CD4-positive, alpha-beta T cell treated with Interferon alpha-2 for 1 hour (primary cell): ENCODE data around the gene RPL36.
A peak's percentile ranks its signal among the peaks of the same experiment; 100 is the strongest.
"Not testable (repeated sequence)": the region's sequence is repeated elsewhere in the genome, so short reads cannot be mapped to it uniquely, and the experiment has no call there.

Experiments
- DNase-seq, 2 donors: peaks; one replicate each; pipeline ENCODE4 v3.0.0-alpha.2; 2020 to 2022

RPL36 gene

DNA sequence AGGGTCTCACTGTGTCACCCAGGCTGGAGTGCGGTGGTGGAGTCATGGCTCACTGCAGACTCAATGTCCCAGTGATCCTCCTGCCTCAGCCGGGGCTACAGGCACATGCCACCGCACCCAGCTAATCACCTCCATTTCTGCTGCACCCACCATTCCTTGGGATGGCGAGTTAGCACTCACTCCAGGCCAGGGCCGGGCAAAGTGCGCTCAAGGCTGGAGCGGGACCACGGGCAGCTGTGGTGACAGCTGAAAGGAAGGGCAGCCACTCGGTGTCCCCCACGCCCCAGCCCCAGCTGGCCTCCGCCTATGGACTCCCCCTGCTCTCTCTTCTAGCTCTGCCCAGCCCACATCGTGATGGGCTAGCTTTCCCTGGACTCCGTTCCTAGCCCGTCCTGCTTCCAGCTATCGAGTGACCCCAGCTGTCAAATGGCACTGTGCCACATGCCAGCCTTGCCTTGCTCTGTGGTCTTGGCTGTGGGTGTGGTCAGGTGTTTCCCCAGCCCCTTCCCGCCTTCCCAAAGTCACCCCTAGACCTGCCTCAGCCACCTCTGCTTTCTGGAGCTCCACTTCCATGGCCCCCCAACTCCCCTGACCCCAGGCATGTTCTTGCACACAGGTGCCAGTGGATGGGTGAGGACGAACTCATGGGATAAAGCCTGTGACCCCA lies 13.9 kb upstream of the RPL36 start:
- no peak for DNase-seq

DNA sequence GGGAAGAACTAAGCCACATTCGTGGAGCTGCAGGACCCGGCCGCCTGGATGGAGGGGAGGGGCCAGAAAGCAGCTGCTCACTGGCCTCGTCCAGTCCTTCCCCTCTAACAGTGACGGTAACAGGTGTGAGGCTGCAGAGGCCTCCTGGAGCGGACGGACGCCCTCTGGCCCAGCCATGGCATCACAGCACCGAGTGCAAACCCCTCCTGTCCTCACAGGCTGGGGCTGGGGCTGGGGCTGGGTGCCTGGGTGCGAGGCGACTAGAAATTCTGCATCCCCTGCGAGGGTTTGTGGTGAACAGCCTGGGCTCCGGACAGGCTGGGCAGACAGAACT lies 13.4 kb upstream of the RPL36 start:
- DNase-seq: no peak

DNA sequence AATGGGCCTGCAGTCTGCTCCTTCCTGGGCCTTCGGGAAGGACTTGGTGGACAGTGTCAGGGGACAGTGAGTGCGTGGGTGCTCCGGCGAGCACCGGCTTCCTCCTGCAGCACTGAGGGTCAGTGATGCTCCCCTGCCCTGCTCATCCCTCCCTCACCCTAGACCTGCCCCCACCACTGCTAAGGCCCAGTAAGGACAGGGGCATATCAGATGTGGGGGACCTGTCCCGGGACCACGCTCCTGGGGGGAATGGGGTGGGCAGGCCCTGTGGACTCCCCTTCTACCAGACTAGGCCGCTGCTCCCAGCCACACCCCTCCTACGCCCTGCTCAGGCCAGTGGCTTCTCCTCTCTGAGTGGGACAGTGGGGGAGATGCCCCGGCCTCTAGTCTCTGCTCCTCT lies 13.0 kb upstream of the RPL36 start:
- DNase-seq: no peak

DNA sequence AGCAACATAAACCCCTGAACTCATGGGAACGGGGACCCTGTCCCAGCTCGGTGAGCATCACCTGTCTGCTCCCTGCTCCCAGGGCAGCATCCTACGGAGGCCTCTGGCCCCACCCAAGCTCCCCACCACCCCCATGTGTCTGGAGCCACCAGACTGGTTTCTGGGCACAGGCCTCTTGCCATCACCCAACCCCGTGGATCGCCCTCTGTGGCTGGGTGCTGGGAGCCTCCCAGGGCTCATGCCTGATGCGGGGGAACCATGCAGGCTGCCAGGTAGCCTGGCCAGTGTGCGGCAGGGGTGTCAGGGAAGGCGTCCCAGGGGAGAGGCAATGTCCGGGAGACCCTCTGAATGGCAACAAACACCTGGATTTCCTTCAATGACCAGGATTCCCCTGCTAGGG lies 12.5 kb upstream of the RPL36 start:
- no peak for DNase-seq

DNA sequence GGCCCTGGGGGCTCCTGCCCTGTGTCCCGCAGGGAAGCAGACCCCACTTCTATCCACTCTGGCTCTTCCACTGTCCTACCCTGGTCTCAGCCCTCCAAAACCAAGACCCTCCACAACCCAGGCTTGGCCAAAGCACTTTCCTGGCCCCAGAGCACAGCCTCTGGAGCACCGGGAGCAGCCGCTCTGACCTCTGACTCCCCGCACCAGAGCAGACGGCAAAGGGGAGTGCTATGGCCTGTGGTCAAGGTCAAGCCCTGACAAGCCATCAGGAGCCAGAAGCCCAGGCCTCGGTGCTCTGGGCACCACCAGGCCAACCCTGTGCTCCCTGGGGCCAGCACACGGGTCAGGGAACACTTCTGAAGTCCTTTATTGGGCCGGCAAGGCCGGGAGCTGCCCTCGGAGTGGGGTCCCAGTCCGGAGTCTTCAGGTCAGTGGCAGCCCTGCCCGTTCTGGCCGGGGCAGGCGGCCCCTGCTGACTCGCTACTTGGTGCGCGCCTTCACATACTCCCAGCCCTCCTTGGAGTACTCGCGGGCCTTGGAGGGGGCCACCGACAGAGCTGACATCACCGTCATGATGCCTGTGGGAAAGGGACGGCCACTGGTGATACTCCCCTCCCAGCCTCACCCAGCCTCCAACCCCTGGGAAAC lies 11.9 kb upstream of the RPL36 start:
- DNase-seq: no peak

DNA sequence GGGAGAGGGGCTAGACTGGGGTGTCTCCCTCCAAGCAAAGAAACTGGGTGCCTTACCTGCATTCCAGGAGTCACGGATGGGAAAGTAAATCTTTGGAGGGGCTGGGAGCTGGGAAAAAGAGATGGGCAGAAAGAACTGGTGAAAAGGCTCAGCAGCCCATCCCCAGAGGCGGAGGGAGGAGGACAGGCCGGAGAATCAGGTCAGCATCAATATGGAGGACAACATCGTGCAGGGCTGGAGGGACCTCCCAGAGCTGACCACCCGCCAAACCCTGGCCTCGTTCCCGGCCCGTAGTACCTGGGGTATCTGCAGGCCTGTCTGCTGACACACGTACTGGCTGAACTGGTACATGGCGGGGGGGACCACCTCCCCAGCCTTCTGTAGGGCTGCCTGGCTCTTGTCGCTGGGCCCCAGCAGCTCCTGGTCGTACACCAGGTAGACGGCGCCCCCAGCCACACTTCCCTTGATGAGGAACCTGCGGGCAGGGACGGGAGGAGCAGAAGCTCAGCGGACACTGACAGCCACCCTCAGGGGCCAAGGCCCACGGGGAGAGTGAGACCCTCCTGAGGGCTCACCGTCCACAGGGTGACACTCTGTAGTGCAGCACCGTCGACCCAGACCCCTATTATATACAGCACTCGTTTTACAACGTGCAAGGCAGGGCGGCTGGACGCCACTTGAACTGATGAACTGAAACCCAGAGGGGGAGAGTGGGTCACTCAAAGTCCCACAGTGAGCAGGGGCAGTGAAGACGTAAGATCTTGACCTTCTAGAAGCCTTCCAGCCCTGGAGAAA lies 10.6 kb upstream of the RPL36 start:
- no peak for DNase-seq

DNA sequence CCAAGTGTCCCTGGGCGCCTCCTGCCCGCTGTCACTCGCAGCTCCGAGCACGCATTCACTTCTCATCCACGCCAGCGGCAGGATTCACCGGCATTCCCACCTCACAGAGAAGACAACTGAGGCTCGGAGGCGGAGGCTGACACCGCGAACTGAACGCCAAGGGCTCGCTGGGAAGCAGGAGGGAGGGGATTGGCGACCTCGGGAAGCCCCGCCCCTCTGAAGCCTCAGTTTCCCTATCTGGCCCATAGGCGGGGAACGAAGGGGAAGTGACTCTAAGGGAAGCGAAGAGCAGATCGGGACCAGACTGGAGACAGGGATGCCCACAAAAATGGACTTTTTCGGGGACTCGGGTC lies 10.0 kb upstream of the RPL36 start:
- no peak for DNase-seq

DNA sequence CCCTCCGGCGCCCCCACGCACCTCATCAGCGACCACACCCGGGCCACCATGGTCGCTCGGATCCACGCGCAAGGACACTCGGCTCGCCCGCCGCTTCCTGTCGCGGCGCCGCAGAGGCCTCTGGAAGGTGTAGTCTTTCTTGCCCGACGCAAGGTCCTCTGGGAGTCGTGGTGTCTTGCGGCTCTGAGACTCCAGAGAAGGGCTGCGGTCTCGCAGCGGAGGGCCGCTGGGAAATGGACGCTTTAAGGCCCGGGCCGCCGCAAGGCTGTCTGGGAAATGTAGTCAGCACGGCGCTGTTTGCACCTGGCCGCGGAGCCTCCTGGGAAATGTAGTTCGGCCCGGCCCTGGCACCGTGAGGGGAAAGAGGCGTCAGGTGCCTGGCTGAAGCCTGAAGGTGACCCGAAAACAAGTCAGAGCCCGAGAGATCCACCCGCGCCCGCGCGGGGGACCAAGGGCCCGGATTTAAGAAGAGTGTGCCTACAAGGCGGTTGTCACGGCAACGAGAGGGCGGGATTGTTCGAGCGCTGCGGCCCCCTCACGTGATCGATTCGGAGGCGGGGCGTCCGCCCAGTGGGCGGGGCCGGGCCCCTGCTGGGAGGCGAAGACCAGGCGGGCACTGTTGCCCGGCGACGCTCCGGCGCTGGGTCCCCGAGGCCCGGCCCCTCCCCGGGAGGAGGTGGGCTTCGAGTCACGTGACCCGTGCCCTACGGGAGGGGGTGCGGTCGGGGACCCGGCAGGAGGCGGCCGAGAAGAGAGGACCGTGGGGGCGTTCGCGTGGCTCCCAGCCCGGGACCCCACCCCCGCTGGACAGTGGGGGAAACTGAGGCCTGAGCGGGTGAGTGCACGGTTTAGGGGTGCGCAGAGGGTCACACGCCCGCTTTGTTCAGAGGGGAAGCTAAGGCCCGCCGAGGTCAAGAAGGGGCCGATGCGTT lies 9.4 kb upstream of the RPL36 start, which contains the start of the genes HSD11B1L and MICOS13:
HSD11B1L (plus strand) TSS at position 591 of the 932 bp plus-strand sequence. CDS start 3,806 bp downstream, outside the sequence.
MICOS13 (minus strand) TSS at position 80 of the 932 bp plus-strand sequence; CDS start at position 50, 30 bp downstream.
- DNase-seq: peak; percentile 99

DNA sequence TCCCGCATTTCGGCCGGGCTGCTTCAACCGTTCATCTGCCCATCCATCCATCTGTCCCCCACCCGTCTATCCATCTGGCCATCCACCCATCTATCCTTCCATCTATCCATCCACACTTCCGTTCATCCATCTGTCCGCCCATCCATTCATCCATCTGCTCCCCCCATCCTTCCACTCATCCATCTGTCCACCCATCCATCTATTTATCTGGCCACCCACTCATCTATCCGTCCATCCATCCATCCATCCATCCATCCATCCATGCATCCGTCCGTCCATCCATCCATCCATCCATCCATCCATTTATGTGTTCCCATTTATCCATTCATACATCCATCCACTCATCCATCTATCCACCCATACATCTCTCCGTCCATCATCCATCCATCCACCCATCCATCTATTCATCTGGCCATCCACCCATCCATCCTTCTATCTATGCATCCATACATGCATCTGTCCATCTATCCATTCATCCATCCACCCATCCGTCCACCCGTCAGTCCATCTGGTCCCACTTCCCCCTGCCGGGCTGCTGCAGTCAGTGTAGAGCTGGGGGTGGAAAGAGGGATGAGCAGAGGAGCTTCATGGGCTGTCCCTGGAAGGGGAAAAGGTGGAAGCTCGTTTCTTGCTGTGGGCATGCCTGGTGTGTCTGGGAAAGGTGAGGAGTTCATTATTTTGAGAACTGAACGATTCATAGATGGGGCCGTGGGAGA lies 8.5 kb upstream of the RPL36 start:
- DNase-seq: no peak

DNA sequence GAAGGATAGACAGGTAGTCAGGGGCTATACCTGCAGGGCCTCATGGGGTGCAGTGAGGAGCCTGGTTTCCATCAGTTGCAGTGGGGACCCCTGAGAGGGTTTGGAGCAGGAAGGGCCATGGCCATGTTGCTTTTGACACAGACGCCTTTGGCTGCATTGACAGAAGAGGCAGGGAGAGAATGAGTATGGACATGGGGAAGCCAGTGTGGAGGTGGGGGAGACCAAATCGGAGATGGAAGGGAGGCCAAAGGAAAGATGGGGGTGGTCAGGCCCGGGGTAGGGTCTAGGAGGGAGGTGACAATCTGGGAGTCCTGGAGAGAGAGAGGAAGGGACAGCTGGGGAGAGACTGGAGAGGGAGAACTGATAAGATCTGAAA lies 8.0 kb upstream of the RPL36 start:
- no peak for DNase-seq

DNA sequence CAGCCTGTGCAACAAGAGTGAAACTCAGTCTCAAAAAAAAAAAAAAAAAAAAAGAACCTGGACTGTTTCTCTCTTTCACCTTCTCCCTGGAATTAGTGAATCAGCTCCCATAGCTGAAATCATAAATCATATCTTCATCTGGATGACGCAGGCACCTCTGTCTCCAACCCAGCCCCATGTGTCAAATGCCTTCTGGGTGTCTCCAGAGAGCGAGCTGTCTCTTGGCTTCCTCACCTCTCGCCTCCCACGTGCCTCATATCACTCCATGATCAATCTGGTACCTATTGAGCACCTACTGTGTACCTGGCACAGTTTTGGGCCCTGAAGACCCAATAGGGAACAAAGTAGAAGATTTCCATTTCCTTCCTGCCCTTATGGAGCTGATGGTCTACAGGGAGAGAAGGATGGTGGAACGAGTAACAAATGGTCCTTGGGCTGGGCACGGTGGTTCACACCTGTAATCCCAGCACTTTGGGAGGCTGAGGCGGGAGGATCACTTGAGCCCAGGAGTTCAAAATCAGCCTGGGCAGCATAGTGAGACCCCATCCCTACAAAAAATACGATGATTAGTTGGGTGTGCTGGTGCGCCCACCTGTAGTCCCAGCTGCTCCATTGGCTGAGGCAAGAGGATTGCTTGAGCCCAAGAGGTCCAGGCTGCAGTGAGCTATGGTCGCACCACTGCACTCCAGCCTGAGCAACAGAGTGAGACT lies 6.8 kb upstream of the RPL36 start:
- no peak for DNase-seq

DNA sequence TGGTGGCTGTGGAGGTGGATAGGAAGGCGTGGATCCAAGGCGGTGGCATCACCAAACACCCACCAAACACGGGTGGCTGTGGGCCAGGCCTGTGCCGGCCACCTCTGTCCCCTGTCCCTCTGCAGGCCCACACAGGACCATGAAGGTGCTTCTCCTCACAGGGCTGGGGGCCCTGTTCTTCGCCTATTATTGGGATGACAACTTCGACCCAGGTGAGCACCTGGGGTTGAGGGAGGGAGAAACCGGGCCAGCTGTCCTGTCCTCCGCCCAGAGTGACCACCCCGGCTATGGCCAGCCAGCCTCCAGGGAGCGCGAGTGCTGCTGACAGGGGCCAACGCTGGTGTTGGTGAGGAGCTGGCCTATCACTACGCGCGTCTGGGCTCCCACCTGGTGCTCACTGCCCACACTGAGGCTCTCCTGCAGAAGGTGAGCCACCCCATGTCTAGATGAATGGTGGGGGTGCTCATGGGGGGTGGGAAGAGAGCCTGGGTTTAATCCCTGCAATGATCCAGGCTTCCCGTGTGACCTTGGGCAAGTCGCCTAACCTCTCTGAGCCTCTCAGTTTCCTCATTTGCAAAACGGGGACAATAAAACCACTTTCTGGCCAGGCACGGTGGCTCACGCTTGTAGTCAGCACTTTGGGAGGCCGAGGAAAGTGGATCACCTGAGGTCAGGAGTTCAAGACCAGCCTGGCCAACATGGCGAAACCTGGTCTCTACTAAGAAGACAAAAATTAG lies 5.2 kb upstream of the RPL36 start:
- DNase-seq: no peak

DNA sequence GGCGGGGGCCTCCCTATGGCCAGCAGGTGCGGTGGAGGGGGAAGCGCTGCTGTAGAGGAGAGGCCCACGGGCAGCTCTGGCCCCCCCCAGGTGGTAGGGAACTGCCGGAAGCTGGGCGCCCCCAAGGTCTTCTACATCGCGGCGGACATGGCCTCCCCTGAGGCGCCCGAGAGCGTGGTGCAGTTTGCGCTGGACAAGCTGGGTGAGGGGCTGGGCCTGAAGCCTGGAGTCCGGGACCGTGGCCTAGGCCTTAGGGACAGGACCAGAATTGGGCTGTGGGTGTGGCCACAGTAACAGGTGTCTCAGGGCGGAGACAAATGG lies 3.8 kb upstream of the RPL36 start:
- DNase-seq: no peak

DNA sequence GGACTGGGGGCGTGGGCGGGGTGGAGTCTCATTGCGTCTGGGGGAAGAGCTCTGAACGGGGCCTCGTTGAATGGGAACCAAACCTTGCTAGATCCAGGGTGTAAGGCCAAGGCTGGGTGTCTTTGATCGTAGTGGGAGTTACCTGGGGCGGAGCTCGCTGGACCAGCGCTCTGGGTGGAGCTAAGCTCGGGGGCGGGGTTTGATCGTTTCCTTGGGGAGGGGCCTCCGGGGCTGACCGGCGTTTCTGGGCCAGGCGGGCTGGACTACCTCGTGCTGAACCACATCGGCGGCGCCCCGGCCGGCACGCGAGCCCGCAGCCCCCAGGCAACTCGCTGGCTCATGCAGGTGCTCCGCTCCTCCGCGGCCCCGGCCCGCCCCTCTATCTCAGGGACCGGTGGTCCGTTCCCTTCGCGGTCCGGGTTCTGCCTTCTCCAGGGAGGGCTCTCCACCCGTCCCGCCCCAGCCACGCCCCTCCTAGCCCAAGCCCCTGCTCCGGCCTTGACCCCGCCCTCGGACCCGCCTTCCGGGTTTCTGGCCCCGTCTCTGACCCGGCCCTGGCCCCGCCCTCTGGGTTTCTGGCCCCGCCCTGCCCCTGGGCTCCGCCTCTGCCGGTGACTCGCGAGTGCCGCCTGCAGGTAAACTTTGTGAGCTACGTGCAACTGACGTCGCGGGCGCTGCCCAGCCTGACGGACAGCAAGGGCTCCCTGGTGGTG lies 3.3 kb upstream of the RPL36 start:
- peak; percentile 95 to 96 for DNase-seq

DNA sequence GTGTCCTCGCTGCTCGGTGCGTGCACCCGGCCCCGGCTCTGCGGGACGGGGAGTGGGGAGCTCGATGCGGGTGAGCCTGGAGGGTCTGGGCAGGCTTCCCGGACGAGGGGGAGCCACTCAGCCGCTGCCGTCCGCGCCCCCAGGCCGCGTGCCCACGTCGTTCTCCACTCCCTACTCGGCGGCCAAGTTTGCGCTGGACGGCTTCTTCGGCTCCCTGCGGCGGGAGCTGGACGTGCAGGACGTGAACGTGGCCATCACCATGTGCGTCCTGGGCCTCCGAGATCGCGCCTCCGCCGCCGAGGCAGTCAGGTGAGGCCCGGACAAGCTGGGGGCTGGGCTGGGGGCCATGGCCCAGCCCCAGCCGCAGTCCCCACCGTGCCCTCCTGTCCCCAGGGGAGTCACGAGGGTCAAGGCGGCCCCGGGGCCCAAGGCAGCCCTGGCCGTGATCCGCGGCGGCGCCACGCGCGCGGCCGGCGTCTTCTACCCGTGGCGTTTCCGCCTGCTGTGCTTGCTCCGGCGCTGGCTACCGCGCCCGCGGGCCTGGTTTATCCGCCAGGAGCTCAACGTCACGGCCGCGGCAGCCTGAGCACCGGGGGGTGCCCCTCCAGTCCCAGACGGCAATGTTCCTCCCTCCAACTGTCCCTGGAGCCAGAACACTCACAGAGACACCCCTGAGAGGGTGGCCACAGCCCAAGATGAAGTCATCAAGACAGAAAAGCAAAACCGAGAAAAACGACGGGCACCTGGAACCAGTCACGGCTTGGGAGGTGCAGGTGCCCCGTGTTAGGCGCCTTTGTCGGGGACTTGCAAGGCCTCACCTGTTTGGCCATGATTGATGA lies 2.5 kb upstream of the RPL36 start:
- DNase-seq: no peak

DNA sequence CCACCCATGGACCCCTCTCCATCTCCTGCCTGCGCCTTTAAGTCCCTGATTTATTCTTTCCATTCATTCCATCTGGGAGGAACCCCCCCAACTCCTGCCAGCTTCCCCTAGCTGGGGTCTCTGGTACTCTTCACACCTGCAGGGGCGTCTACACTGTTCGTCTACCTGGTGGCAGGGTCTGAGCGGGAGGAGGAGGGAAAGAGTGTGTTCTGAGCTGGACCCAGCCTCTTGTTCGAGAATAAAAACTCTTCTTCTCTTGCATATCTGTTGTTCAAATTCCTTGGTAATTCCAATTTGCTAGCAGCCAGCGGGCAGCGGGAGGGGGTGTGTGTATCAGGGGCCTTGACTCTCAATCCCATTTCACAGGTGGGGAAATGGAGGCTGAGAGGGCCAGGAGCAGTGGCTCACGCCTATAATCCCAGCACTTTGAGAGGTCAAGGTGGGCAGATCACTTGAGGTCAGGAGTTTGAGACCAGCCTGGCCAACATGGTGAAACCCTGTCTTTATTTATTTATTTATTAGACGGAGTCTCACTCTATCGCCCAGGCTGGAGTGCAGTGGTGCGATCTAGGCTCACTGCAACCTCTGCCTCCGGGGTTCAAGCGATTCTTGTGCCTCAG lies 1.7 kb upstream of the RPL36 start:
- DNase-seq: not testable (repeated sequence)

DNA sequence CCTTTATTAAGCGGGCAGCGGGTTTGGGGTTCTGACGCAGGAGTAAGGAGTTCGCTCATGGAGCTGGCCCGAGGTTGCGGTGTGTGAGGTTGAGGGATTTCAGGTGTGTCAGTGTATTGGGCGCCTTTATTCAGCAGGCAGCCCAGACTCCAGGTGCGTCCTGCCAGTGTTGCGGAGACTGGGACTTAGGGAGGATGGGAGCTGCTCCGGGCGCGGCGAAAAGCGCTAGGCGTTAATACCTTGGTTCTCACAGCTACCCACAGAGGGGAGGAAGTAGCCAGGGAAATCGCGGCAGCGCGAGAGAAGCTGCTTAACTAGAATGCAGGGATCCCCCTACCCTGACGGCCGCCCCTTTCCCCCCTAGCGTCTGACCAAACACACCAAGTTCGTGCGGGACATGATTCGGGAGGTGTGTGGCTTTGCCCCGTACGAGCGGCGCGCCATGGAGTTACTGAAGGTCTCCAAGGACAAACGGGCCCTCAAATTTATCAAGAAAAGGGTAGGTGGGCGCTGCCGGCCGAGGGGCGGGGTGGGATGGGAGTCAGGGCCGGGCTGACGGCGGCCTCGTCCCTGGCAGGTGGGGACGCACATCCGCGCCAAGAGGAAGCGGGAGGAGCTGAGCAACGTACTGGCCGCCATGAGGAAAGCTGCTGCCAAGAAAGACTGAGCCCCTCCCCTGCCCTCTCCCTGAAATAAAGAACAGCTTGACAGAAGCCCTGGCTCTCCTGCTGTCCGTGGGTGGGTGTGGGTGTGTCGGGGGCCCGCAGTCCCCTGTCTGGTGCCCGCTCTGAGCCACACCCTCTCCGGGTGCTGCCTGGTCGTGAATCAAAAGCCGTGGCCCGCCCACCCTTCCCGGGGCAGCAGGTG lies 1.1 kb downstream of the RPL36 start:
- DNase-seq: peak; percentile 16 to 49
